HepG2 (cell line): ENCODE data around the gene LRIG1. TPM values are rescaled to one million over a fixed set of nuclear protein-coding genes. Genes with fewer than 3 reads are reported as not detected.

Source experiments
- ATAC-seq: fragments of 200-7000 bp; cut with Tn5 transposase; 3 replicates; pipeline ENCODE4 v1.9.1; 2020; ENCODE audit warnings: mild to moderate bottlenecking, moderate library complexity
- BruUV-seq: library from RNA; stranded (reverse); fragments of 400-500 nt; replicated peaks from 2 replicates; lab custom pipeline; 2021; lab: Mats Ljungman, UMichigan
- CTCF ChIA-PET: fragments of 300-600 bp; formaldehyde crosslinking; extraction: SDS; loops from one replicate; lab custom pipeline; 2021; ENCODE audit warnings: low total read pairs, inconsistent platforms, low intra/inter-chr PET ratio; lab: Yijun Ruan, JAX
- POLR2A ChIA-PET: fragments of 350-600 bp; sonication (Branson Sonifier 250); formaldehyde crosslinking; loops from one replicate; lab custom pipeline; 2020; ENCODE audit warnings: antibody characterized with exemption, inconsistent platforms; lab: Yijun Ruan, JAX
- DNase-seq: peaks from one replicate; pipeline ENCODE4 v3.0.0-alpha.2; 2015; ENCODE audit warnings: low spot score
- FAIRE-seq: peaks from 3 replicates; lab custom pipeline; 2011; peaks lifted over from hg19 to GRCh38; lab: Jason Lieb, UNC
- H2AFZ ChIP-seq: one replicate; pipeline ENCODE4 v1.6.1; 2011; ENCODE audit warnings: low read length, inconsistent platforms
- H3K27ac ChIP-seq: fragments of 300-600 bp; 3 replicates; pipeline ENCODE4 v1.8.0; 2011; ENCODE audit warnings: mixed run types, mild to moderate bottlenecking, mixed read lengths, low read length, inconsistent platforms; ENCODE audit not compliant: insufficient read depth; ENCODE audit errors: extremely low read length
- H3K27me3 ChIP-seq, 2 experiments: fragments of 200-600 bp in 1 of 2; 2 replicates in 1 of 2; 3 replicates in 1 of 2; pipeline versions ENCODE4 v1.6.0 to v1.8.0; 2011; ENCODE audit warnings: low read length in 2 of 2, mild to moderate bottlenecking in 2 of 2, moderate library complexity in 2 of 2, inconsistent platforms in 1 of 2; ENCODE audit not compliant: insufficient read depth in 2 of 2, control insufficient read depth in 1 of 2
- H3K36me3 ChIP-seq, 2 experiments: fragments of 200-600 bp in 1 of 2; replicated peaks in 1 of 2; 2 replicates in 1 of 2; 3 replicates in 1 of 2; pipeline versions ENCODE4 v1.5.1 to v1.8.0; 2011; ENCODE audit warnings: low read length in 2 of 2, inconsistent platforms in 1 of 2; ENCODE audit not compliant: insufficient read depth in 2 of 2, control insufficient read depth in 1 of 2
- H3K4me1 ChIP-seq: 2 replicates; pipeline ENCODE4 v1.5.1; 2012; ENCODE audit warnings: low read length, inconsistent platforms; ENCODE audit not compliant: insufficient read depth
- H3K4me2 ChIP-seq: 2 replicates; pipeline ENCODE4 v1.6.0; 2011; ENCODE audit warnings: low read depth, low read length, inconsistent platforms
- H3K4me3 ChIP-seq, 3 experiments: fragments of 200-600 bp in 1 of 3; sonication (generic), shearing (Covaris generic) in 1 of 3; replicated peaks in 1 of 3; 2 replicates each; pipeline ENCODE4 v1.5.1; 2011 to 2016; ENCODE audit warnings: low read length in 3 of 3, inconsistent platforms in 2 of 3, low read depth in 2 of 3, mild to moderate bottlenecking in 2 of 3, control low read depth in 1 of 3, mixed read lengths in 1 of 3; ENCODE audit not compliant: insufficient read depth in 1 of 3
- H3K79me2 ChIP-seq: one replicate; pipeline ENCODE4 v1.6.1; 2011; ENCODE audit warnings: low read length, inconsistent platforms; ENCODE audit not compliant: insufficient read depth
- H3K9ac ChIP-seq: 2 replicates; pipeline ENCODE4 v1.6.0; 2011; ENCODE audit warnings: mild to moderate bottlenecking, low read depth, low read length, inconsistent platforms; ENCODE audit not compliant: insufficient read depth
- H3K9me3 ChIP-seq: 2 replicates; pipeline ENCODE4 v1.5.1; 2012; ENCODE audit warnings: mild to moderate bottlenecking, low read length
- H4K20me1 ChIP-seq: 2 replicates; pipeline ENCODE4 v1.6.0; 2011; ENCODE audit warnings: inconsistent platforms, mild to moderate bottlenecking, low read length, moderate library complexity; ENCODE audit not compliant: insufficient read depth
- RBM22 ChIP-seq: fragments of 200-400 bp; formaldehyde crosslinking; optimal IDR thresholded peaks from 2 replicates; pipeline ENCODE3; 2017; ENCODE audit warnings: mild to moderate bottlenecking, low read length, moderate library complexity
- ZNF691 ChIP-seq: sonication (generic); formaldehyde crosslinking; IDR thresholded peaks from 2 replicates; pipeline ENCODE4 v1.4.0; 2020; ENCODE audit warnings: missing genetic modification reagents, low read depth, mild to moderate bottlenecking, borderline replicate concordance
- WGBS: methylation state at CpG from one replicate; pipeline ENCODE4 v1.1.6; 2017; ENCODE audit warnings: low lambda C conversion rate; 5-methylcytosine and 5-hydroxymethylcytosine counted together
- in situ Hi-C: cut with HindIII; loops from 2 replicates; pipeline ENCODE4 v1.10.0; 2017; ENCODE audit warnings: low pct_unique_long_range_greater_than_20kb; ENCODE audit not compliant: extremely low pct_ligation_motif_present
- intact Hi-C: fragments of 100-400 bp; cut with micrococcal nuclease; formaldehyde crosslinking; loops from one replicate; pipeline ENCODE4 v1.10.0; 2022; ENCODE audit not compliant: unreplicated experiment
- polyA plus RNA-seq, 8 experiments: library from polyadenylated mRNA; depleted of rRNA in 3 of 8; stranded (reverse) in 7 of 8; unstranded in 1 of 8; fragments of >200 nt; fragmentation: Illumina TruSeq in 4 of 8; extraction: Trizol in 4 of 8; gene quantifications; 2 replicates each; pipeline versions ENCODE4 v1.2.1 to v1.2.3, GENCODE V29; 2011 to 2016; ENCODE audit warnings: low read depth in 4 of 8, missing spikeins in 1 of 8, mixed read lengths in 1 of 8; ENCODE audit not compliant: insufficient read depth in 1 of 8
- total RNA-seq, 5 experiments: library from RNA; depleted of rRNA; stranded (reverse); fragments of >200 nt; fragmentation: Illumina TruSeq; extraction: Trizol; gene quantifications; 2 replicates each; pipeline ENCODE4 v1.2.3, GENCODE V29; 2016; ENCODE audit warnings: low read depth in 1 of 5
- TF ChIP-seq, protein P1 (sequence below): sonication (generic); formaldehyde crosslinking; IDR thresholded peaks from 2 replicates; pipeline ENCODE4; 2020; ENCODE audit warnings: missing genetic modification reagents, mild to moderate bottlenecking, borderline replicate concordance

The LRIG1 gene
- total and polyA plus RNA-seq, 2 of the 13 experiments (the other 11 are each of a cell fraction or from before 2014, with no cell fraction given), result 17.8 to 24.8 TPM

GRCh38 chr3:66403323-66403990 lies 97.4 kb downstream of the LRIG1 start (continued):
- TF ChIP-seq, protein P1, sequence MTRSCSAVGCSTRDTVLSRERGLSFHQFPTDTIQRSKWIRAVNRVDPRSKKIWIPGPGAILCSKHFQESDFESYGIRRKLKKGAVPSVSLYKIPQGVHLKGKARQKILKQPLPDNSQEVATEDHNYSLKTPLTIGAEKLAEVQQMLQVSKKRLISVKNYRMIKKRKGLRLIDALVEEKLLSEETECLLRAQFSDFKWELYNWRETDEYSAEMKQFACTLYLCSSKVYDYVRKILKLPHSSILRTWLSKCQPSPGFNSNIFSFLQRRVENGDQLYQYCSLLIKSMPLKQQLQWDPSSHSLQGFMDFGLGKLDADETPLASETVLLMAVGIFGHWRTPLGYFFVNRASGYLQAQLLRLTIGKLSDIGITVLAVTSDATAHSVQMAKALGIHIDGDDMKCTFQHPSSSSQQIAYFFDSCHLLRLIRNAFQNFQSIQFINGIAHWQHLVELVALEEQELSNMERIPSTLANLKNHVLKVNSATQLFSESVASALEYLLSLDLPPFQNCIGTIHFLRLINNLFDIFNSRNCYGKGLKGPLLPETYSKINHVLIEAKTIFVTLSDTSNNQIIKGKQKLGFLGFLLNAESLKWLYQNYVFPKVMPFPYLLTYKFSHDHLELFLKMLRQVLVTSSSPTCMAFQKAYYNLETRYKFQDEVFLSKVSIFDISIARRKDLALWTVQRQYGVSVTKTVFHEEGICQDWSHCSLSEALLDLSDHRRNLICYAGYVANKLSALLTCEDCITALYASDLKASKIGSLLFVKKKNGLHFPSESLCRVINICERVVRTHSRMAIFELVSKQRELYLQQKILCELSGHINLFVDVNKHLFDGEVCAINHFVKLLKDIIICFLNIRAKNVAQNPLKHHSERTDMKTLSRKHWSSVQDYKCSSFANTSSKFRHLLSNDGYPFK, result no peak

DNA sequence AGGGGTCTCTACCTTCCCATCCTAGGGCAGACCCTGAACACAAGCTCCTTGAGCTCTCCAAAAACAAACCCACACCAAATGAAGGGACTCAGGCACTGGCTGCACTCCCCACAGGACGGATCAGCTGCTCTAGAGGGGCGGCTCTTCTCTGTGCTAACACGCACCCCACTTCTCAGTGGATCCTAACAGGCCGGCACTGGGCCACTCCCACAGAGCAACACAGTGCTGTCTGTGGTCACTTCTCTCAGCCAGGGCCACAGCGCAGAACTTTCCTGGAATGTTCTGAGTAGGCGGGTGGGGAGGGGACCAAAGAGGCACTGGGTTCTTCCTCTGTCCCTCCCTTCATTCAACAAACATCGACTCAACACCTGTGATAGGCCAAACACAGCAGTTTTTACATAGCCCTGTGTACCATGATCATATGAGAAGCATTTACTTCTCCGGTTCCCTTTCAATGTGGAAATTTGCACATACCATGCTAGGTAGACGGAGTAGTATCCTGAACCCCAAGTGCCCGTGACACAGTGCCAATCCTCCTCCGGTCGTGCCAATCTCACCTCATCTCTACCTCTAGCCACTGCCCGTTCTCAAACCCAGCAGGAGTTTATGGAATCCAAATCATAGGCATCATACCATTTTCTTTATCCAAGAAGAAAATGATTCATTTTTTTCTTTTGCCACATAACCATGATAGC lies 98.1 kb downstream of the LRIG1 start:
- Histone ChIP-seq H3K4me2 (no peak overlapping the region), H3K4me1 (peaks cover 3% of the 10 kb centered on the region), H3K9ac (no peak overlapping the region)
- no TSS peak for BruUV-seq
- CTCF ChIA-PET, result no interaction called here
- intact Hi-C loops, result no loop called here
- no peak for FAIRE-seq
- no peak for TF ChIP-seq ZNF691 (CRISPR knock-in tag)
- TF ChIP-seq RBM22, result peak; percentile 24
- TF ChIP-seq, all 625 proteins: peak for 1
- Histone ChIP-seq H3K27me3 (no peaks in the 10 kb centered on the region), H3K79me2 (no peaks in the 10 kb centered on the region), H4K20me1 (no peaks in the 10 kb centered on the region), H3K36me3 (peaks cover 24 to 60% of the 10 kb centered on the region in 2 experiments), H3K4me3 (no peak overlapping the region), H3K27ac (no peak overlapping the region), H2AFZ (no peak overlapping the region), H3K9me3 (no peaks in the 10 kb centered on the region)
- 97% methylated on average over 8 of the region's 13 CpGs for WGBS
- DNase-seq (no peak), ATAC-seq (no peak)
- in situ Hi-C loops, result no loop called here
- POLR2A ChIA-PET, result no interaction called here
